Mesenchymal stem cell (in vitro differentiated cells and primary cell): ENCODE measurements around the gene KLHL29.

Experiments used
- DNase-seq: peaks from one replicate; pipeline ENCODE4 v3.0.0-alpha.2; 2013
- H2AFZ ChIP-seq: one replicate; pipeline ENCODE4 v1.6.1; 2013; ENCODE audit warnings: low read depth, mild to moderate bottlenecking, control low read depth, inconsistent platforms, low read length, moderate library complexity
- H2AK5ac ChIP-seq: 2 replicates; pipeline ENCODE4 v1.6.1; 2013; ENCODE audit warnings: low read length, moderate library complexity, mild to moderate bottlenecking, inconsistent platforms; ENCODE audit not compliant: severe bottlenecking
- H2BK120ac ChIP-seq: one replicate; pipeline ENCODE4 v1.6.1; 2013; ENCODE audit warnings: low read depth, mild to moderate bottlenecking, inconsistent platforms, low read length, moderate library complexity
- H2BK12ac ChIP-seq, 2 experiments: one replicate each; pipeline ENCODE4 v1.6.1; 2013; ENCODE audit warnings: inconsistent platforms in 2 of 2, low read length in 2 of 2, mild to moderate bottlenecking in 2 of 2, moderate library complexity in 2 of 2, control low read depth in 1 of 2
- H2BK15ac ChIP-seq: one replicate; pipeline ENCODE4 v1.6.1; 2013; ENCODE audit warnings: mild to moderate bottlenecking, low read depth, inconsistent platforms; ENCODE audit not compliant: poor library complexity, severe bottlenecking
- H2BK5ac ChIP-seq: 2 replicates; pipeline ENCODE4 v1.6.1; 2013; ENCODE audit warnings: low read depth, mild to moderate bottlenecking, low read length, control low read depth, inconsistent platforms; ENCODE audit not compliant: poor library complexity, severe bottlenecking
- H3K14ac ChIP-seq, 2 experiments: one replicate each; pipeline ENCODE4 v1.6.1; 2013; ENCODE audit warnings: inconsistent platforms in 2 of 2, low read length in 2 of 2, control low read depth in 1 of 2, mild to moderate bottlenecking in 1 of 2, moderate library complexity in 1 of 2
- H3K18ac ChIP-seq, 2 experiments: one replicate each; pipeline ENCODE4 v1.6.1; 2013; ENCODE audit warnings: inconsistent platforms in 2 of 2, low read length in 2 of 2, control low read depth in 1 of 2, low read depth in 1 of 2, mild to moderate bottlenecking in 1 of 2
- H3K23ac ChIP-seq, 2 experiments: one replicate each; pipeline ENCODE4 v1.6.1; 2013; ENCODE audit warnings: inconsistent platforms in 2 of 2, low read length in 2 of 2, mild to moderate bottlenecking in 2 of 2, moderate library complexity in 2 of 2, control low read depth in 1 of 2
- H3K27ac ChIP-seq: 2 replicates; pipeline ENCODE4 v1.5.1; 2013; ENCODE audit warnings: mild to moderate bottlenecking, moderate library complexity, low read length, control low read depth, inconsistent platforms; ENCODE audit not compliant: poor library complexity, severe bottlenecking
- H3K27me3 ChIP-seq, 2 experiments: 2 replicates each; pipeline versions ENCODE4 v1.6.1 to v1.7.0; 2013; ENCODE audit warnings: low read length in 2 of 2, mild to moderate bottlenecking in 2 of 2, moderate library complexity in 2 of 2, control low read depth in 1 of 2, inconsistent platforms in 1 of 2; ENCODE audit not compliant: control insufficient read depth in 1 of 2, insufficient read depth in 1 of 2
- H3K36me3 ChIP-seq, 2 experiments: 2 replicates each; pipeline versions ENCODE4 v1.6.1 to v1.7.0; 2013; ENCODE audit warnings: low read length in 2 of 2, control low read depth in 1 of 2, inconsistent platforms in 1 of 2, low read depth in 1 of 2, mild to moderate bottlenecking in 1 of 2; ENCODE audit not compliant: insufficient read depth in 2 of 2, control insufficient read depth in 1 of 2
- H3K4ac ChIP-seq, 2 experiments: one replicate each; pipeline ENCODE4 v1.6.1; 2013; ENCODE audit warnings: inconsistent platforms in 2 of 2, low read length in 2 of 2, mild to moderate bottlenecking in 2 of 2, moderate library complexity in 2 of 2, control low read depth in 1 of 2, low read depth in 1 of 2
- H3K4me1 ChIP-seq: 2 replicates; pipeline ENCODE4 v1.6.1; 2013; ENCODE audit warnings: low read depth, low read length, control low read depth; ENCODE audit not compliant: control insufficient read depth, insufficient read depth
- H3K4me2 ChIP-seq: 2 replicates; pipeline ENCODE4 v1.6.1; 2013; ENCODE audit warnings: low read length, mild to moderate bottlenecking, inconsistent platforms; ENCODE audit not compliant: poor library complexity, severe bottlenecking
- H3K4me3 ChIP-seq, 2 experiments: 2 replicates each; pipeline versions ENCODE4 v1.5.1 to v1.7.0; 2013; ENCODE audit warnings: low read length in 2 of 2, mild to moderate bottlenecking in 2 of 2, control low read depth in 1 of 2, low read depth in 1 of 2; ENCODE audit not compliant: insufficient read depth in 1 of 2
- H3K79me1 ChIP-seq: replicated peaks from 2 replicates; pipeline ENCODE4 v1.6.1; 2013; ENCODE audit warnings: mild to moderate bottlenecking, control low read depth, low read length, inconsistent platforms; ENCODE audit not compliant: poor library complexity, severe bottlenecking
- H3K9ac ChIP-seq: 2 replicates; pipeline ENCODE4 v1.7.0; 2013; ENCODE audit warnings: mild to moderate bottlenecking, low read length, moderate library complexity
- H3K9me3 ChIP-seq: 2 replicates; pipeline ENCODE4 v1.7.0; 2013; ENCODE audit warnings: mild to moderate bottlenecking, low read length; ENCODE audit not compliant: control insufficient read depth
- H4K8ac ChIP-seq: one replicate; pipeline ENCODE4 v1.6.1; 2013; ENCODE audit warnings: inconsistent platforms, mild to moderate bottlenecking, low read length, moderate library complexity
- H4K91ac ChIP-seq: one replicate; pipeline ENCODE4 v1.6.1; 2013; ENCODE audit warnings: mild to moderate bottlenecking, low read length, inconsistent platforms
- WGBS: methylation state at CpG from one replicate; pipeline ENCODE4 v1.1.7; 2013; ENCODE audit warnings: mixed read lengths; 5-methylcytosine and 5-hydroxymethylcytosine counted together

KLHL29 gene

DNA sequence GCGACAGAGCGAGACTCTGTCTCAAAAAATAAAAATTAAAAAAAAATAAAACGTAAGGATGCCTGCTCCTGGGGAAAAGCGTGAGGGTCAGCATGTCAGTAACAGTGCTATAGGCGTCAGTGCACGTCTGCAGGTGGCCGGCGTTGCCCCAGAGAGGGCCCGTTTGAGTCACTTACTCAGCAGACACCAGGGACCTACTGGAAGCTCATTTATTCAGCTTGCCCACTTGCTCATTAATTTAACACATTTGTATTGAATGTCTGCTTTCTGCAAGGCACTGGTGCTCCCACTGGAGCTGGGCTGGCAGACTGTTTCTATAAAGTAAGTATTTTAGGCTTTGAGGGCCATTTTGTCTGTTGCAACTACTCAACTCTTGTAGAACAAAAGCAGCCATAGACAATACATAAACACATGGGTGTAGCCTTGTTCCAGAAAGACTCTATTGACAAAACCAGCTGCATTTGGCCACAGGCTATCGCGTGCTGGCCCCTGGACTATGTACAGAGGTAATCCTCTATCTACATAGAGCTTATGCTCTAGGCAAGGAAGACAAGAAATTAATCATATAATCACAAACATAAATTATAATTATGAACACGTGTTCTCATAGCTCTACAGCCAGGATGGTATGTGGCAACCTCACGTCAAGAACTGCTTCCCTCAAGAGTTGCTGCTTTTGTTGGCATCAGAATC lies 73.2 kb downstream of the KLHL29 start:
- Histone ChIP-seq H3K18ac (no peak overlapping the region), H3K23ac (no peak overlapping the region), H3K14ac (no peak overlapping the region), H3K4ac (no peak overlapping the region), H3K79me1 (peaks cover 19% of the 10 kb centered on the region), H2BK120ac (no peak overlapping the region), H2AFZ (no peak overlapping the region), H3K9me3 (no peaks in the 10 kb centered on the region), H2AK5ac (no peak overlapping the region), H3K27me3 (no peaks in the 10 kb centered on the region), H3K27ac (no peak overlapping the region), H3K4me1 (peaks cover 15% of the 10 kb centered on the region), H2BK5ac (no peak overlapping the region), H3K4me2 (no peak overlapping the region), H3K9ac (no peak overlapping the region), H4K91ac (no peak overlapping the region), H3K4me3 (no peak overlapping the region), H2BK15ac (no peak overlapping the region), H4K8ac (no peak overlapping the region), H2BK12ac (no peak overlapping the region), H3K36me3 (peaks cover 0 to 4% of the 10 kb centered on the region in 2 experiments)
- WGBS: 96% methylated on average over 11 of the region's 13 CpGs
- no peak for DNase-seq

DNA sequence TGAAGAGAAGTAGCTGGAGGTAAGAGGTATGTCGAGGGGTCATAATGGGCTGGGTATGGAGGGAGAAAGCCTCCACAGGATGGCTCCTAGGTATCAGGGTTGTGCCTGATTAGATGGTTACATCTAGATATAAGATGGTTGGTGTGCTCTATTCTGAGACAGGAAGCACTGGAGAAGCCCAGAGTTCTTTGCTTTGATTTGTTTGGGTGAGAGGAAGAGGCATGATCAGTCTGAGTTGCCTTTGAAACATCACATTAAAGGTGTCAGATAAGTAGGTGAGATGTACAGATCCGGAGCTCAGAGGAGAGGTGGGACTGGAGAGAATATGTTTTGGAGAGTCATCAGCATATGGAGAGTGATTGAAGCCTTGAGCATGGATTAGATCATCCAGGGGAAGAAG lies 74.1 kb downstream of the KLHL29 start:
- Histone ChIP-seq H2AFZ (no peak overlapping the region), H3K4me2 (no peak overlapping the region)

DNA sequence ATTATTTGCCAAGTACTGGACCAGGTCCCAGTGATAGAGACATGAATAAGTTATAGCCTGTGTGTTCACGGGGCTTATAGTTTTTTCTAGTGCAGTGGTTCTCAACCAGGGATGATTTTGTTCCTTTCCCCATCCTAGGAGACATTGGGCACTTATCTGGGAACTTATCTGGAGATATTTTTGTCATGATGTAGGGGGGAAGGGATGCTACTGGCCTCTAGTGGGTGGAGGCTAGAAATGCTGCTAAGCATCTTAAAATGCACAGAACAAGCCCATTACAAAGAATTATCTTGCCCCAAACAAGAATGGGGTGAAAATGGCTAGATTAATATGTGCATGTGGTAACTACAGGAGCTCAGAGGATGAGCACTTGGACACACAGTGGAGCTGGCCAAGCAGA lies 75.2 kb downstream of the KLHL29 start:
- H4K8ac ChIP-seq: no peak overlapping the region
- H3K4me1 ChIP-seq: peaks cover 5% of the 10 kb centered on the region
- H3K4me3 ChIP-seq: no peak overlapping the region
- H3K9me3 ChIP-seq: no peaks in the 10 kb centered on the region
- no peak overlapping the region for H3K23ac ChIP-seq
- H2BK5ac ChIP-seq: no peak overlapping the region
- H3K27me3 ChIP-seq: no peaks in the 10 kb centered on the region
- no peak overlapping the region for H3K4ac ChIP-seq
- no peak overlapping the region for H2BK12ac ChIP-seq
- peak; percentile 55 for DNase-seq
- peaks cover 17% of the 10 kb centered on the region for H3K79me1 ChIP-seq
- H3K14ac ChIP-seq: no peak overlapping the region
- H3K9ac ChIP-seq: no peak overlapping the region
- no peak overlapping the region for H2AK5ac ChIP-seq
- WGBS: 62% methylated on average over 1 of the region's 1 CpG
- no peak overlapping the region for H2BK120ac ChIP-seq
- no peak overlapping the region for H3K27ac ChIP-seq
- no peak overlapping the region for H2AFZ ChIP-seq
- H2BK15ac ChIP-seq: no peak overlapping the region
- H3K18ac ChIP-seq: no peak overlapping the region
- no peak overlapping the region for H4K91ac ChIP-seq
- peaks cover 0 to 4% of the 10 kb centered on the region in 2 experiments for H3K36me3 ChIP-seq
- no peak overlapping the region for H3K4me2 ChIP-seq

More for the DNA sequence above, 74.1 kb downstream of the KLHL29 start:
- no peak overlapping the region for H3K4ac ChIP-seq
- no peaks in the 10 kb centered on the region for H3K9me3 ChIP-seq
- H3K4me3 ChIP-seq: no peak overlapping the region
- no peak overlapping the region for H2BK12ac ChIP-seq
- H3K4me1 ChIP-seq: peaks cover 9% of the 10 kb centered on the region
- no peak overlapping the region for H4K8ac ChIP-seq
- H4K91ac ChIP-seq: no peak overlapping the region
- no peaks in the 10 kb centered on the region for H3K27me3 ChIP-seq
- no peak overlapping the region for H3K18ac ChIP-seq
- peaks cover 16% of the 10 kb centered on the region for H3K79me1 ChIP-seq
- 85% methylated on average over 2 of the region's 2 CpGs for WGBS
- H3K36me3 ChIP-seq: peaks cover 0 to 4% of the 10 kb centered on the region in 2 experiments
- H3K23ac ChIP-seq: no peak overlapping the region
- H3K14ac ChIP-seq: no peak overlapping the region
- no peak overlapping the region for H2BK5ac ChIP-seq
- no peak overlapping the region for H3K27ac ChIP-seq
- H2AK5ac ChIP-seq: no peak overlapping the region
- DNase-seq: no peak
- no peak overlapping the region for H2BK120ac ChIP-seq
- H3K9ac ChIP-seq: no peak overlapping the region
- no peak overlapping the region for H2BK15ac ChIP-seq

DNA sequence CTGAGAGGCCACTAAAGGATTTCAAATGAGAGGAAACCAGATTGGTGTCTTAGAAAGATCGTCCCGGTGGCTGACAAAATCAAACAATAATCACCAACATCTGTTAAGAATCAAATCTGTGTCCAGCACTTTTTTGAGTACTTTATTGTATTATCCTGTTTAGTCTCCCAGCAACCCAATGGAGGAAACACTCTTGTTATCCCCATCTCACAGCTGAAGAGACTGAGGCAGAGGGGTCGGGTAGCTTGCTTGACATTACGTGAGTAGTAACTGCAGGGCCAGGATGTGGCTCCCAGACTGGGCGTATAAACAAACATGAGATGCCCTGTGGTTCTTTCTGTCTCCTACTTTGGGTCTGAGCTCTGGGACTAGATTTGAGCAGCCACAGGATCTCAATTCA lies 76.0 kb downstream of the KLHL29 start:
- no peak overlapping the region for H4K91ac ChIP-seq
- H2BK15ac ChIP-seq: no peak overlapping the region
- H3K9ac ChIP-seq: no peak overlapping the region
- peaks cover 0 to 8% of the 10 kb centered on the region in 2 experiments for H3K36me3 ChIP-seq
- H3K23ac ChIP-seq: no peak overlapping the region
- WGBS: 89% methylated on average over 5 of the region's 5 CpGs
- H3K4me1 ChIP-seq: peaks cover 5% of the 10 kb centered on the region
- H4K8ac ChIP-seq: no peak overlapping the region
- H3K4ac ChIP-seq: no peak overlapping the region
- H3K79me1 ChIP-seq: peaks cover 17% of the 10 kb centered on the region
- H2BK120ac ChIP-seq: no peak overlapping the region
- H3K9me3 ChIP-seq: no peaks in the 10 kb centered on the region
- H3K27ac ChIP-seq: no peak overlapping the region
- no peak overlapping the region for H3K18ac ChIP-seq
- H2AFZ ChIP-seq: no peak overlapping the region
- no peak for DNase-seq
- no peak overlapping the region for H2BK5ac ChIP-seq
- H3K27me3 ChIP-seq: no peaks in the 10 kb centered on the region
- H3K4me2 ChIP-seq: no peak overlapping the region
- H2AK5ac ChIP-seq: no peak overlapping the region
- H3K4me3 ChIP-seq: no peak overlapping the region
- H2BK12ac ChIP-seq: no peak overlapping the region
- no peak overlapping the region for H3K14ac ChIP-seq
